Stimulated activated CD8-positive, alpha-beta memory T cell treated with anti-CD3 and anti-CD28 coated beads, Interleukin-12 subunit alpha, Interleukin-12 subunit beta, amount 100 ng/mL, for 4 hours (primary cell): ENCODE measurements around the gene TASOR2.

Source experiments
- DNase-seq: peaks from one replicate; pipeline ENCODE4 v3.0.0-alpha.2; 2020; ENCODE audit warnings: low read depth

TASOR2 gene

GRCh38 chr10:5684971-5685763, 529 bp downstream of the TASOR2 start:
- peak; percentile 43 for DNase-seq

- DNase-seq, result no peak
Observed at GRCh38 chr10:5685764-5686240, 1.2 kb downstream of the TASOR2 start.

- DNase-seq, result no peak
Observed at GRCh38 chr10:5688587-5688986, 3.9 kb downstream of the TASOR2 start.

GRCh38 chr10:5691786-5692185, 7.1 kb downstream of the TASOR2 start:
- no peak for DNase-seq

- DNase-seq, result peak; percentile 64
Observed at GRCh38 chr10:5692461-5693358, 8.1 kb downstream of the TASOR2 start.

GRCh38 chr10:5694573-5694972, 9.9 kb downstream of the TASOR2 start:
- DNase-seq, result no peak

GRCh38 chr10:5697342-5697741, 12.7 kb downstream of the TASOR2 start:
- no peak for DNase-seq

GRCh38 chr10:5698062-5698461, 13.4 kb downstream of the TASOR2 start:
- DNase-seq, result no peak

- DNase-seq, result no peak
Observed at GRCh38 chr10:5708356-5708755, 23.7 kb downstream of the TASOR2 start.

- no peak for DNase-seq
Observed at GRCh38 chr10:5709865-5710264, 25.2 kb downstream of the TASOR2 start.

GRCh38 chr10:5710859-5711258, 26.2 kb downstream of the TASOR2 start:
- no peak for DNase-seq

- DNase-seq, result no peak
Observed at GRCh38 chr10:5711642-5712041, 27.0 kb downstream of the TASOR2 start.

- no peak for DNase-seq
Observed at GRCh38 chr10:5719546-5719945, 34.9 kb downstream of the TASOR2 start.

GRCh38 chr10:5720182-5720581, 35.5 kb downstream of the TASOR2 start:
- DNase-seq, result no peak

- no peak for DNase-seq
Observed at GRCh38 chr10:5723692-5724091, 39.1 kb downstream of the TASOR2 start.

GRCh38 chr10:5730766-5731165, 46.1 kb downstream of the TASOR2 start:
- no peak for DNase-seq

- no peak for DNase-seq
Observed at GRCh38 chr10:5731559-5731958, 46.9 kb downstream of the TASOR2 start.

GRCh38 chr10:5732141-5732540, 47.5 kb downstream of the TASOR2 start:
- DNase-seq, result no peak
